COLO668 (cell line): ENCODE results near the gene MRPS16.

Source experiments
- DNase-seq: peaks from one replicate; lab custom pipeline; 2025; ENCODE audit not compliant: unreplicated experiment; lab: John Stamatoyannopoulos, UW

Gene MRPS16

DNA sequence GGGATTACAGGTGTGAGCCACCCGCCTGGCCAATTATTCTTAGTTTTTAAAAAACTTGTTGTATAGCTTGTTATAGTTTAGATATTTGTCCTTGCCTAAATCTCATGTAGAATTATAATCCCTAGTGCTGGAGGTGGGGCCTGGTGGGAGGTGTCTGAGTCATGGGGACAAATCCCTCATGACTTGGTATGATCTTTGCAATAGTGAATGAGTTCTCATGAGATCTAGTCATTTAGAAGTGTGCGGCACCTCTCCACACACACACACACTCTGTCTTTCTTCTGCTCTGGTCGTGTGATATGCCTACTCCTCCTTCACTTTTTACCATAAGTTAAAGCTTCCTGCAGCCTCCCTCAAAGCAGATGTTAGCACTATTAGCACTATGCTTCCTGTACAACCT is 47.4 kb downstream of the MRPS16 start:
- DNase-seq, result no peak
